SKM-1 (cell line): Measurements from ENCODE around the gene NOC2L.
"Not testable (repeated sequence)": the region's sequence is repeated elsewhere in the genome, so short reads cannot be mapped to it uniquely, and the experiment has no call there.

ENCODE experiments used
- DNase-seq: peaks from one replicate; lab custom pipeline; 2025; ENCODE audit not compliant: unreplicated experiment; lab: John Stamatoyannopoulos, UW

NOC2L gene

GRCh38 chr1:994546-994945 is 35.5 kb upstream of the NOC2L start:
- DNase-seq, result not testable (repeated sequence)

GRCh38 chr1:993379-993995 is 34.4 kb upstream of the NOC2L start:
- DNase-seq, result no peak

- DNase-seq, result no peak
These were observed 33.3 kb upstream of the NOC2L start for GRCh38 chr1:992362-992761.

GRCh38 chr1:991895-992294 is 32.8 kb upstream of the NOC2L start:
- no peak for DNase-seq

- not testable (repeated sequence) for DNase-seq
These were observed 32.2 kb upstream of the NOC2L start for GRCh38 chr1:991275-991674.

GRCh38 chr1:988061-988460 is 29.0 kb upstream of the NOC2L start:
- not testable (repeated sequence) for DNase-seq

GRCh38 chr1:985126-985525 is 26.1 kb upstream of the NOC2L start:
- no peak for DNase-seq

GRCh38 chr1:984476-984814 is 25.4 kb upstream of the NOC2L start:
- DNase-seq, result no peak

- DNase-seq, result no peak
These were observed 24.9 kb upstream of the NOC2L start for GRCh38 chr1:983798-984475.

GRCh38 chr1:982765-983436 is 23.8 kb upstream of the NOC2L start:
- no peak for DNase-seq

GRCh38 chr1:981955-982558 is 23.0 kb upstream of the NOC2L start, which contains the start of gene PERM1:
Gene PERM1, minus strand, starts transcription at chr1:982093. Its CDS starts 1,064 bp downstream, at chr1:981029.
- no peak for DNase-seq

- no peak for DNase-seq
These were observed 22.5 kb upstream of the NOC2L start for GRCh38 chr1:981491-981954.

- DNase-seq, result no peak
These were observed 21.7 kb upstream of the NOC2L start for GRCh38 chr1:980602-981395.

GRCh38 chr1:980137-980571 is 21.1 kb upstream of the NOC2L start:
- no peak for DNase-seq

GRCh38 chr1:979744-980072 is 20.7 kb upstream of the NOC2L start:
- no peak for DNase-seq

- no peak for DNase-seq
These were observed 20.0 kb upstream of the NOC2L start for GRCh38 chr1:978835-979743.

GRCh38 chr1:978069-978834 is 19.2 kb upstream of the NOC2L start:
- DNase-seq, result no peak

- not testable (repeated sequence) for DNase-seq
These were observed 17.7 kb upstream of the NOC2L start for GRCh38 chr1:976791-977190.
